GM12873 (cell line): Measurements from ENCODE around the gene TUT1.

Source experiments
- TF ChIP-seq, protein P1 (sequence below): IDR thresholded peaks from 2 replicates; pipeline ENCODE4 v1.5.1; 2012; ENCODE audit warnings: low read depth, mild to moderate bottlenecking, moderate library complexity, low read length, control low read depth; ENCODE audit not compliant: insufficient read depth; ENCODE audit errors: missing control alignments

Gene TUT1

DNA sequence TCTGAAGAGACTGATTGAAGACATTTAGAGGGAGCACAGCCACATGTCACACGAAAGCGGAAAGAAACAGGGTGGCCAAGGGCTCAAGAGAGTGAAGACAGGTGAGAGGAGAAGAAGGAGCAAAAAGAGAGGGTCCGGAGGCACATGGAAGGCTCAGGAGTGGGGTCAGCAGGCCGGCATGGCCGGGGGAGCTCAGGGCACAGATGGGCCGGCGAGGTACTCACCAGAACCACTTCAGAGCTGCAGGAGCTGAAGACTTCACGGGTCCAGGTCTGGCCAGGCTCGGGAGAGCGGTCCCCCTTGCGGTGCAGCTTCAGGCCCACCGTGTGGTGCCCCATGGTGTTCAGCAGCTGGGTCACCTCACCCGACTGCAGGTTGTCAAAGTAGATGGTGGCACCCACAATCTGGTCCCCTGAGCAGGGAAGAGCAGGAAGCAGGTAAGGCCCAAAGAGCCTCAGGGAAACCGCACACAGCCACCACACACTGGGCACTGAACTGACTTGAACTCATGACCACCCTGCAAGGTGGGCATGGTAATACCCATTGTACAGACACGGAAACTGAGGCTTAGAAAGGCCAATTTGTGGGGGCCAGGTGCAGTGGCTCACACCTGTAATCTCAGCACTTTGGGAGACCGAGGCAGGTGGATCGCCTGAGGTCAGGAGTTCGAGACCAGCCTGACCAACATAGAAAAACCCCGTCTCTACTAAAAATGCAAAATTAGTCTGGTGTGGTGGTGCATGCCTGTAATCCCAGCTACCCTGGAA is 56.4 kb downstream of the TUT1 start:
- TF ChIP-seq, protein P1, sequence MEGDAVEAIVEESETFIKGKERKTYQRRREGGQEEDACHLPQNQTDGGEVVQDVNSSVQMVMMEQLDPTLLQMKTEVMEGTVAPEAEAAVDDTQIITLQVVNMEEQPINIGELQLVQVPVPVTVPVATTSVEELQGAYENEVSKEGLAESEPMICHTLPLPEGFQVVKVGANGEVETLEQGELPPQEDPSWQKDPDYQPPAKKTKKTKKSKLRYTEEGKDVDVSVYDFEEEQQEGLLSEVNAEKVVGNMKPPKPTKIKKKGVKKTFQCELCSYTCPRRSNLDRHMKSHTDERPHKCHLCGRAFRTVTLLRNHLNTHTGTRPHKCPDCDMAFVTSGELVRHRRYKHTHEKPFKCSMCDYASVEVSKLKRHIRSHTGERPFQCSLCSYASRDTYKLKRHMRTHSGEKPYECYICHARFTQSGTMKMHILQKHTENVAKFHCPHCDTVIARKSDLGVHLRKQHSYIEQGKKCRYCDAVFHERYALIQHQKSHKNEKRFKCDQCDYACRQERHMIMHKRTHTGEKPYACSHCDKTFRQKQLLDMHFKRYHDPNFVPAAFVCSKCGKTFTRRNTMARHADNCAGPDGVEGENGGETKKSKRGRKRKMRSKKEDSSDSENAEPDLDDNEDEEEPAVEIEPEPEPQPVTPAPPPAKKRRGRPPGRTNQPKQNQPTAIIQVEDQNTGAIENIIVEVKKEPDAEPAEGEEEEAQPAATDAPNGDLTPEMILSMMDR = no peak

DNA sequence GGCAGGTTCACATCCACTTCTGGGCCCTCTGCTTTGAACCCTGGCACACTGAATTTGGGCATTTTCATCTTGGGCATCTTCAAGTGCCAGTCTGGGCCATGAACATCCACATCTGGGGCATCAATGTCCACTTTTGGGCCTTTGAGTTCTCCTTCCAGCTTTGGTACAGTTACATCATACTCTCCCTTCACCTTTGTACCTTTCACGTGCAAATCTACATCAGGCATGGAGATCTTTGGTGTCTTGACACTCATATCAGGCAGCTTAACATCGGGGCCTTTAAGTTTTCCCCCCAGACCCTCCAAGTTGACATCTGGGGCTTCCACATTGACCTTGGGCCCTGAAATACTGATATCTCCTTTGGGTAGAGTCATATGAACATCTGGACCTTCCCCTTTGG is 59.2 kb downstream of the TUT1 start:
- TF ChIP-seq, protein P1 = no peak
